Peyer's patch (tissue), 4 donors: Measurements from ENCODE around the gene SPAG9. TPM values are rescaled to one million over a fixed set of nuclear protein-coding genes. Genes with fewer than 3 reads are reported as not detected.

Experiments used
- DNase-seq, 3 donors: peaks; one replicate each; pipeline ENCODE4 v3.0.0-alpha.2; 2017 to 2019
- H3K27ac ChIP-seq, 4 donors: fragments of 200-600 bp; sonication (generic); one replicate each; pipeline ENCODE4 v1.5.1; 2016 to 2019
- H3K27me3 ChIP-seq, 2 donors: fragments of 200-600 bp; sonication (generic); one replicate each; pipeline ENCODE4 v1.5.1; 2019
- H3K36me3 ChIP-seq, 3 donors: fragments of 200-600 bp; sonication (generic); one replicate each; pipeline ENCODE4 v1.5.1; 2016 to 2019
- H3K4me1 ChIP-seq, 4 donors: fragments of 200-600 bp; sonication (generic); one replicate each; pipeline ENCODE4 v1.5.1; 2016 to 2019
- H3K4me3 ChIP-seq, 4 donors: fragments of 200-600 bp; sonication (generic); 1 replicate in 3 of 4; 2 replicates in 1 of 4; pipeline ENCODE4 v1.5.1; 2016 to 2019; ENCODE audit warnings: mild to moderate bottlenecking in 1 of 4
- H3K9me3 ChIP-seq, 4 donors: fragments of 200-600 bp; sonication (generic); one replicate each; pipeline ENCODE4 v1.5.1; 2016 to 2019; ENCODE audit warnings: mild to moderate bottlenecking in 1 of 4
- CTCF ChIP-seq, 6 experiments: fragments of 450-650 bp in 4 of 6; fragments of 200-600 bp in 2 of 6; sonication (generic) in 1 of 6; IDR thresholded peaks; one replicate each; pipeline ENCODE4 v1.5.1; 2017 to 2019; ENCODE audit warnings: antibody characterized with exemption in 6 of 6, mild to moderate bottlenecking in 3 of 6, moderate library complexity in 1 of 6
- POLR2A ChIP-seq, 2 donors: fragments of 450-650 bp; IDR thresholded peaks; one replicate each; pipeline ENCODE4 v1.5.1; 2017; ENCODE audit warnings: antibody characterized with exemption in 2 of 2, mild to moderate bottlenecking in 2 of 2, moderate library complexity in 2 of 2
- total RNA-seq, 4 donors: library from RNA; depleted of rRNA; stranded (reverse); fragments of >200 nt; gene quantifications; one replicate each; pipeline ENCODE4 v1.1.0, GENCODE V29; 2016

Gene SPAG9
- total RNA-seq, 4 donors from 2014 or later, result 104 to 149 (median 132) TPM

GRCh38 chr17:51029568-51030463 lies 90.9 kb downstream of the SPAG9 start:
- TF ChIP-seq POLR2A (IDR thresholded peaks at IDR 0.05), result no peak
- no peak for TF ChIP-seq CTCF (IDR thresholded peaks at IDR 0.05)
- Histone ChIP-seq H3K27me3 (no peaks in the 10 kb centered on the region), H3K36me3 (peaks cover 0 to 7% (median 0%) of the 10 kb centered on the region in 3 donors), H3K27ac (peak overlapping the region; percentile 37 to 54 (median 47)), H3K9me3 (no peaks in the 10 kb centered on the region), H3K4me3 (peak overlapping the region in 3 of 4 donors; percentile 2 to 14 (median 10)), H3K4me1 (no peaks in the 10 kb centered on the region)
- no peak for DNase-seq

DNA sequence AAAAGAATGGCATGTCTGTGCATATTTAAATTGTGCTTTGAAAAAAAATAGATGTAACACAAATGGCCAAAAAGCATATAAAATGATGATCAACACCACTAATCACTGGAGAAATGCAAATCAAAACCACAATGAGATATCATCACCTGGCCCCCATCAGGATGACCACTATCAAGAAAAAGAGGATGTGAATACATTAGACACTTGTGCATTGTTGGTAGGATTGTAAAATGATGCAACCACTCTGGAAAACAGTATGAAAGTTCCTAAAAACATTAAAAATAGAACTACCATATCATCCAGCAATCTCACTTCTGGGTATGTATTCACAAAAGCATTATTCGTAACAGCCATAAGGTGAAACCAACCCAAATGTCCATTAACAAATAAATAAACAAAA lies 91.5 kb downstream of the SPAG9 start:
- DNase-seq, result no peak
- no peak for TF ChIP-seq CTCF (IDR thresholded peaks at IDR 0.05)
- TF ChIP-seq POLR2A (IDR thresholded peaks at IDR 0.05), result no peak
- Histone ChIP-seq H3K36me3 (peaks cover 0 to 7% (median 0%) of the 10 kb centered on the region in 3 donors), H3K4me3 (no peak overlapping the region), H3K27me3 (no peaks in the 10 kb centered on the region), H3K4me1 (no peaks in the 10 kb centered on the region), H3K27ac (peak overlapping the region in 3 of 4 donors; percentile 37 to 54 (median 51)), H3K9me3 (no peaks in the 10 kb centered on the region)

- Histone ChIP-seq H3K9me3 (no peaks in the 10 kb centered on the region), H3K27me3 (no peaks in the 10 kb centered on the region), H3K36me3 (peaks cover 0 to 7% (median 0%) of the 10 kb centered on the region in 3 donors), H3K4me1 (no peaks in the 10 kb centered on the region), H3K4me3 (no peak overlapping the region), H3K27ac (no peak overlapping the region)
- TF ChIP-seq CTCF (IDR thresholded peaks at IDR 0.05) (no peak), POLR2A (IDR thresholded peaks at IDR 0.05) (no peak)
- no peak for DNase-seq
Measured at GRCh38 chr17:51028176-51028863, 92.3 kb downstream of the SPAG9 start.

DNA sequence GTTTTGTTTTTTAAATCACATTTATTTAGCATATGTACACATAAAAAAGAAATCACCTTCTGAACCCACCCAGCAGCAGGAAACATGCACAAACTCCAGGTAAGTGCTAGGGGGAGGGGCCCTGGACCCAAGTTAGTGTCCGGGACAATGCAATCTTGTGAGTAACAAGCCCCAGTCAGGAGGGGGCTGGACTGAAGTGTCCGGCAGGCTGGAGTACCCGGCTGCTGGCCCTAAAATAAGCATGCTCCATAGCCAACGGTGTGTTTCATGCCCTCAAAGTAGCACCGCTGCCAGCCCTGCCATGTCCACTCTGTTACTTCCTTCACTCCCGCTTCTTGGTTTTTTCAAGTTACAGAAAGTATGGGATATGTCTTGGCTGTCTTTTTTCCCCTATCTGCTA lies 102.1 kb downstream of the SPAG9 start:
- no peak for DNase-seq
- Histone ChIP-seq H3K36me3 (peaks cover 0 to 64% (median 0%) of the 10 kb centered on the region in 3 donors), H3K4me1 (no peaks in the 10 kb centered on the region), H3K9me3 (no peaks in the 10 kb centered on the region), H3K27me3 (no peaks in the 10 kb centered on the region), H3K27ac (no peak overlapping the region), H3K4me3 (no peak overlapping the region)
- TF ChIP-seq CTCF (IDR thresholded peaks at IDR 0.05) (no peak), POLR2A (IDR thresholded peaks at IDR 0.05) (no peak)

- Histone ChIP-seq H3K4me1 (no peaks in the 10 kb centered on the region), H3K27me3 (no peaks in the 10 kb centered on the region), H3K36me3 (peaks cover 0 to 76% (median 0%) of the 10 kb centered on the region in 3 donors), H3K9me3 (no peaks in the 10 kb centered on the region), H3K27ac (no peak overlapping the region), H3K4me3 (no peak overlapping the region)
- TF ChIP-seq CTCF (IDR thresholded peaks at IDR 0.05) (no peak), POLR2A (IDR thresholded peaks at IDR 0.05) (no peak)
- DNase-seq, result no peak
Measured at GRCh38 chr17:51017270-51017669, 103.4 kb downstream of the SPAG9 start.
